Thyroid gland (tissue), 4 donors: ENCODE results near the gene CHURC1.

Source experiments
- CTCF ChIP-seq, 6 experiments: fragments of 200-600 bp in 3 of 6; fragments of 450-650 bp in 3 of 6; sonication (generic) in 3 of 6; IDR thresholded peaks; one replicate each; pipeline ENCODE4 v1.5.1; 2016 to 2019; ENCODE audit warnings: antibody characterized with exemption in 6 of 6, mild to moderate bottlenecking in 2 of 6, inconsistent platforms in 1 of 6, moderate library complexity in 1 of 6
- POLR2A ChIP-seq, 2 donors: fragments of 450-650 bp; IDR thresholded peaks; one replicate each; pipeline ENCODE4 v1.6.1; 2017; ENCODE audit warnings: antibody characterized with exemption in 2 of 2, mild to moderate bottlenecking in 2 of 2, moderate library complexity in 1 of 2

GRCh38 chr14:64974563-64974962 is 60.3 kb downstream of the CHURC1 start:
- no peak for TF ChIP-seq POLR2A (IDR thresholded peaks at IDR 0.05)
- TF ChIP-seq CTCF (IDR thresholded peaks at IDR 0.05) = no peak
